ENCODE data around the gene PSKH1.

PSKH1 gene

GRCh38 chr16:67868290-67868689 lies 24.8 kb upstream of the PSKH1 start:
- no peak overlapping the region for H3K4me3 ChIP-seq (ENCODE audit: low read length)
- TF ChIP-seq CTCF (conservative IDR thresholded peaks at IDR 0.05; ENCODE audit: low read length) = no peak
- no peak for DNase-seq (ENCODE audit: low read depth)

GRCh38 chr16:67869653-67870052 lies 23.4 kb upstream of the PSKH1 start:
- DNase-seq (ENCODE audit: low read depth) = no peak
- TF ChIP-seq CTCF (conservative IDR thresholded peaks at IDR 0.05; ENCODE audit: low read length) = no peak
- H3K4me3 ChIP-seq (ENCODE audit: low read length) = no peak overlapping the region

DNA sequence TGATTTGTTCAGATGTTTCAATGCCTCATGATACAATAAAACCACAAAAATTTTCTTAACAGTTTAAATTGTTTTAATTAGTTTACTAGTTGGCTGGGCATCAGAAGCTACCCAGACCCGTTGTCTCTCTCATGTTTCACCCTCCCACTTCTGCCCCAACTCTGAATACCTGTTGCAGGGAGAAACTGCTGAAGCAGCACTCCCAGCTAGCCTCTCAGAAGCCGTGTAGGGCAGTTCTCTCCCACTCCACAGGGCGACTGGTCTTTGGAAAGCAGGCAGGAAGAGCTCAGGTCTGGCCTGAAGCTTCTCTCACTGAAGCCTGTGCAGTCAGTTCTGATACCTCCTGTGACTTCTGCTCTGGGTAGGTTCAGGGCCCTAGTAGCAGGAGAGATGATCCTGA lies 21.8 kb upstream of the PSKH1 start:
- DNase-seq (ENCODE audit: low read depth) = no peak
- no peak for TF ChIP-seq CTCF (conservative IDR thresholded peaks at IDR 0.05; ENCODE audit: low read length)
- H3K4me3 ChIP-seq (ENCODE audit: low read length) = no peak overlapping the region

GRCh38 chr16:67872131-67872630 lies 20.9 kb upstream of the PSKH1 start:
- peak overlapping the region; percentile 91 for H3K4me3 ChIP-seq (ENCODE audit: low read length)
- DNase-seq (ENCODE audit: low read depth) = no peak

GRCh38 chr16:67872631-67873434 lies 20.2 kb upstream of the PSKH1 start, which contains the start of gene EDC4:
Gene EDC4, plus strand, starts transcription at chr16:67873052. Its CDS starts 210 bp downstream, at chr16:67873262.
- DNase-seq (ENCODE audit: low read depth) = peak; percentile 79
- TF ChIP-seq CTCF (conservative IDR thresholded peaks at IDR 0.05; ENCODE audit: low read length) = no peak
- H3K4me3 ChIP-seq (ENCODE audit: low read length) = peak within 1 kb of the TSS; percentile 91

More at GRCh38 chr16:67872131-67872630, 20.9 kb upstream of the PSKH1 start:
- TF ChIP-seq CTCF (conservative IDR thresholded peaks at IDR 0.05; ENCODE audit: low read length) = no peak

GRCh38 chr16:67873435-67874370 lies 19.4 kb upstream of the PSKH1 start:
- H3K4me3 ChIP-seq (ENCODE audit: low read length) = peak overlapping the region; percentile 91
- peak; percentile 18 for DNase-seq (ENCODE audit: low read depth)
- TF ChIP-seq CTCF (conservative IDR thresholded peaks at IDR 0.05; ENCODE audit: low read length) = no peak

Measured in AG10803 (cell line).